HG02798 (cell line): Measurements from ENCODE around the gene ABCC6.
"Not testable (repeated sequence)": the region's sequence is repeated elsewhere in the genome, so short reads cannot be mapped to it uniquely, and the experiment has no call there.

ENCODE experiments used
- ATAC-seq: cut with Tn5 transposase; IDR thresholded peaks from one replicate; pipeline ENCODE4 v1.9.1; 2021; ENCODE audit warnings: mild to moderate bottlenecking; ENCODE audit not compliant: unreplicated experiment, poor library complexity

ABCC6 gene

DNA sequence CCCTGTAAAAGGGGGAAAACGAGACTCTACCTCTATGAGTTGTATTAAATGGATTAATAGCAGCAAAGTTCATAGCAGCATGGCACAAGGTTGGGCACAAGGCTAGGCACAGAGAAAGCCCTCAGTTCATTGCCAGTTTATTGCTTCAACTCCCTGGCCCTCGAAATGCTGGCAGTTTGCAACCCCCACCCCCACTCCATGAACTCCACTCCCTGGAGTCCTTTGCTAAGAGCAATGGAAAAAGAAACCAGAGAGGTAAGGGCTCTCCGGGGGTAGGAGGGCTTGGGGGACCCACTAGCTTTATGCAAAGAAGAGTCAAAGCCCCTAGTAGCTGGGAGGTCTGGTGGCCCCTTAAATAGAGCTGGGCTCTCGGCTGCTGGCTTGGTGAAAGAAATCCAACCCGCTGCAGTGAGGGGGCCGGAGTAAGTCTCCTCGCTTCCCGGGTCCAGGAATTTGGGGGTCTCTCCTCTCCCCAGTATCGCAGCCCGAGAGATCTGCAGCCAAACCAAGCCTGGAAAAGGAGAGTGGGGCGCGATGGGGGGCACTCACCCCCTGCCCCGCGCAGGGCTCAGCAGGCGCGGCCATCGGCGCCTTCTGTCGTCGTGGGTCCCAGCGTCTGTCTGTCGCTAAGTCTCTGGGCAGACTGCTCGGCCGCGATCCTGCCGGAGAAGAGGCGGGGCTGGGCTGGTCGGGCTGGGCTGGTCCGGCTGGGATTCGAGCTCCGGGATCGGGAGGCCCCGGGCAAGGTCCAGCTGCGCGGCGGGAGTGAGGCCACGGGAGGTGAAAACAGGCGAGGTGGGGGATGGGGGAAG is at the start of gene ABCC6:
Gene ABCC6, minus strand, starts transcription at position 645 of the 812 bp plus-strand sequence. Its CDS starts 60 bp downstream, at position 585.
- not testable (repeated sequence) for ATAC-seq

DNA sequence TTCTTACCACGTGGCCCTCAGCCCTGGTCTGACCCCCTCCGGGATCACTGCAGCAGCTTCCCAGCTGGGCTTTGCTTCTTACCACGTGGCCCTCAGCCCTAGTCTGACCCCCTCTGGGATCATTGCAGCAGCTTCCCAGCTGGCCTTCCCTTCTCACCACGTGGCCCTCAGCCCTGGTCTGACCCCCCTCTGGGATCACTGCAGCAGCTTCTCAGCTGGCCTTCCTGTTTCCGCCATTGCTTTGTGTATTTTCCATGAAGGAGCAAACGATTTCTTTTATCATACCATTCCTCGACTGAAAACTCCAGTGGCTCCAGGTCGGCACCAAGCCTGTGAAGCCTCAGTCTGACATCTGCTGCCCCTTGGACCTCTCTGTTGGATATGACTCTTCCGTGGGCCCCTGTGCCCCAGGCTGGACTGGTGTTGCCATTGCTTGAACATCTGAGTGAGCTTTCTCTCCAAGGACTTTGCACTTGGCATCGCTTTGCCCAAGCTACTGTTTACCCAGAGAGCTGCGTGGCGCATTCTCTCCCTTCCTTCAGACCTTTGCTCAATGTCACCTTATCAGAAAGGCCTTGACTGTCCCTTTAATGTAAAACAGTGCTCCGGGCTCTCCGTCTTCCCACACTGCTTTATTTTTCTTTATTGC is 49.4 kb upstream of the ABCC6 start:
- ATAC-seq: not testable (repeated sequence)

DNA sequence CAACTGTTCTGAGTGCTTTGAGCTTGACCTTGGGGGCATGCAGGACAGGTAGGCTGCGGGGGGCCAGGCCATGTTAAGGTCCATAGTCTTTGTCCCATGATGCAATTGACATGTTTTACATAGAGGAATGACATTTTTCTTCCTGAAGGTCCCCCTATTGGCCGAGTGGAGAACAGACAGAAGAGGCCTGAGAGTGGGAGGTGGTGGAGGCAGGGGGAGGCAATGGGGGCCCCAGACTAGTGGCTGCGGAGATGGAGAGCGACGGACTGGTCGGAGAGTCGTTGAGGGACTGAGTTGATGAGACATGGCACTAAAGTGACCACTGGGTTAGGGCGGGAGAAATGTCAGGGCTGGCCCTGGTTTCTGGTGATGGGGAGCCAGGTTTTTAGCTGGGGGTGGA is 48.4 kb upstream of the ABCC6 start:
- ATAC-seq: not testable (repeated sequence)

DNA sequence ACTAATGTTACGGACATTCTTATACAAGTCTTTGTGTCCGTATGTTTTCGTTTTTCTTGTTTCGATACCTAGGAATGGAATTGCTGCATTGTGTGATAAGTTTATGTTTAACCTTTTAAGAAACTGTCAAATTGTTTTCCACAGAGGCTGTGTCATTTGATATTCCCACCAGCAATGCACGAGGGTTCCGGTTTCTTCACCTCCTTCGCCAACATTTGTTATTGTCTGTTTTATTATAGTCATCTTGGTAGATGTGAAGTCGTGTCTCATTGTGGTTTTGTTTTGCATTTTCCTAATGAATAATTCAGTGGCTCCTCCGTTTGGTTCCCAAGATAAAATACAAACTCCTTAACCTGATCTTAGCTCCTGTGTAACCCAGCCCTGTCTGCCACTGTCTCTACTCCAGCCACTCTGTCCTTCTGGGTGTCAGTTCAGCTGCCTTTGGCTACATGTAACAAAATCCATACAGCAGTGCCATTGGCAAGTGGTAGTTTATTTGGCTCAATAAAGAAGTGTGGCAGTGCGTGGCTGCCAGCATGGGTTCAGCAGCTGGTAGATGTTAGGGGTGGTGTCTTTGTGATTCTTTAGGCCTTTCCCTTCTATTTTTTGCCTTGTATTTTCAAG is 45.0 kb upstream of the ABCC6 start:
- ATAC-seq: not testable (repeated sequence)

DNA sequence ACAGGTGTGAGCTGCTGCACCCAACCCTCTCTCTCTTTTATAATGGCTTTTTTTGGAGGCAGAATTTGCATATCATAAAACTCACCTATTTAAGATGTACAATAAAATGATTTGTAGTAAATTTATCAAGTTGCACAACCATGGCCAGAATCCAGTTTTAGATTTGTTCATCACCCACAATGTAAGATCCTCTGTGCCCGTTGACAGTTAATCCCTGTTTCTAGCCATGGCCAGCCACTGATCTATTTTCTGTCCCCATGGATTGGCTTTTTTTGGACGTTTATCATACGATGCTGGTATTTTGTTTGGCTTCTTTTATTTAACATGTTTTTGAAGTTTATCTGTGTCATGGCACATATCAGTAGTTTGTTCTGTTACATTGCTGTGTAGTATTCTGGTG is 44.4 kb upstream of the ABCC6 start:
- ATAC-seq: not testable (repeated sequence)

DNA sequence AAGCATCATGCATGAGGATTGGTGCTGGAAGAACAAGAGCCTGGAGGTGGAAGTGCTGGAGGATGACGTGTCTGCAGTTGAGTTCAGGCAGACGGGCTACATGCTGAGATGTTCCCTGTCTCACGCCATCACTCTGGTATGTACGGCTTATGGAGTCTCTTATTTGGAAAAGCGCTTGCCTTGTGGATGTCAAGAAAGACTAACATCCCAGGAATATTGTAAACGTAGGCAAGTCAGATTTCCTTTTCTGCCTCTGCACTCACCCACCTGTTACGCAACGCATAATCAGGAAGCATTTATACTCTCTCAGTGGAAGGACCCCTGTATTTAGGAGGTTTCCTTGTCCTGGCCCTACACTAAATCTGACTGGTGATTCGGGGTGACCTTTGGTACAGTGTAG is 41.8 kb upstream of the ABCC6 start:
- not testable (repeated sequence) for ATAC-seq

DNA sequence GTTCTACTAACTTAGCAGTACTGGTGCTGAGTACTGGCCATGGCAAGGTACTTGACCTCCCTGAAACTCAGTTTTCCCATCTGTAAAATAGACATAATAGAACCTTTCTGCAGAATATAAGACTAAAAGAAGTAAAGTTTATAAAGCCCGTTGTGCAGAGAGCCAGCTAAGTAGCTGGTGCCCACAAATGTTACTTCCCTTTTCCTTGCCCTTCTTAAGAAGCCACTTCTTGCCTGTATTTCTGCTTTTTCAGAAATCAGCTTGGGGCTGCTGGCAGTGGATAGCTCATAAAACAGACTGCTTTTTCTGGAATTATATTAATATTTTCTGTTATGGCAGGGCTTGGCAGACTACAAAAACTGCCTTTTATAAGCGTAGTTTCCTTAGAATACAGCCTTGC is 40.7 kb upstream of the ABCC6 start:
- not testable (repeated sequence) for ATAC-seq

DNA sequence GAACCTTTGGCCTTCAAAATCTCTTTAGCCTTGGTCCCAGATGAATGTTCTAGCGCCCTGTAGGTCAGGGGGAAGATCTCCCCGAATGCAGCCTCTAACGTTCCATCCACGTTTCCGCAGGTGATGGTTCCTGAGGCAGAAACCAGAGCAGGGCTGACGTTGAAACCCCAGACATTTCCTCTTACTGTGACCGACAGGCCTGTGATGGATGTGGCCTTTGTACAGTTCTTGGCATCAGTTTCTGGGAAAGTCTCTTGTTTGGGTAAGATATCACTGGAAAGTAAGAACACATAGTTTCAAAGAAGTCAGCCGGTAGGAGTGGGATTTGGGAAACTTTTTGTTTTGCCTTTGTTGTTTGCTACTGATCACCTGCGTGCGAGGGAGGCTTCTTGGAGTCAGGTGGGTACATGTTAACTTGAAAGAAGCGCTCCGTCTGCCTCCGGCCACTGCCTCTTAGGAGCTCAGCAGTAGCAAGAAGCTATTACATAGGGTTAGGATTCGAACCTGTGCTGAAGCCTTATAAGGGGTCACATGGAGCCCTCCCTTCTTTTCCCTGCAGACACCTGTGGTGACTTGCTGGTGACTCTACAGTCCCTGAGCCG is 39.8 kb upstream of the ABCC6 start:
- not testable (repeated sequence) for ATAC-seq

DNA sequence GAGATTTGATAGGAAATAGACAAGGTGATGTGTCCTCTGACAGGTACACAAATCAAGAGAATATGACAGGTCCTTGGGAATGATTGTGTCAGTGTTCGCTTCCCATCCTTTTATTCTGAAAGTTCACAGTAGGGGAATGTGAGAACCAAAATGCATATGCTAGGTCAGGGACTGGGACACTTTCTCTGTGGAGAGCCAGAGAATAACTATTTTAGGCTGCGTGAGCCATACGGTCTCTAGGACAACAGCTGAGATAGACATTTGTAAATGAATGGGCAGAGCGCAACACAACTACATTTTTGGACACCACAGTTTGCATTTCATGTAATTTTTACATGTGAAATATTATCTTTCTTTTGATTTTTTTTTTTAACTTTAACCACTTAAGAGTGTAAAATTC is 36.7 kb upstream of the ABCC6 start:
- not testable (repeated sequence) for ATAC-seq

DNA sequence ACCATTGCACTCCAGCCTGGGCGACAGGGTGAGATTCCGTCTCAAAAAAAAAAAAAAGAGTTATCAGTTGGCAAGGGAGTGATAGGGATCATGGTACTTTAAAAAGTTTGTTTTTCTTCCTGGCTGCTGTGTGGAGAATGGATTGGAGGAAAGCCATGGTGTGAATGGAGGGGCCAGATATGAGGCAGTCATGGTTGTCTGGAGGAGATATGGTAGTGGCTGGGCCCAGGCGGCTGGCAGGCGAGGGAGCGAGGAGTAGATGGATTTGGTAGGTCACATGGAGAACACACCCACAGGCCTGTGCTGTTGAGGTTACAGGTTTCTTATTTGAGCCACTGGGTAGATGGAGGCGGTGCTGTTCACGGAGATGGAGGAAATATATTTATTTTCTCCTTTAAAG is 35.5 kb upstream of the ABCC6 start:
- ATAC-seq: not testable (repeated sequence)

DNA sequence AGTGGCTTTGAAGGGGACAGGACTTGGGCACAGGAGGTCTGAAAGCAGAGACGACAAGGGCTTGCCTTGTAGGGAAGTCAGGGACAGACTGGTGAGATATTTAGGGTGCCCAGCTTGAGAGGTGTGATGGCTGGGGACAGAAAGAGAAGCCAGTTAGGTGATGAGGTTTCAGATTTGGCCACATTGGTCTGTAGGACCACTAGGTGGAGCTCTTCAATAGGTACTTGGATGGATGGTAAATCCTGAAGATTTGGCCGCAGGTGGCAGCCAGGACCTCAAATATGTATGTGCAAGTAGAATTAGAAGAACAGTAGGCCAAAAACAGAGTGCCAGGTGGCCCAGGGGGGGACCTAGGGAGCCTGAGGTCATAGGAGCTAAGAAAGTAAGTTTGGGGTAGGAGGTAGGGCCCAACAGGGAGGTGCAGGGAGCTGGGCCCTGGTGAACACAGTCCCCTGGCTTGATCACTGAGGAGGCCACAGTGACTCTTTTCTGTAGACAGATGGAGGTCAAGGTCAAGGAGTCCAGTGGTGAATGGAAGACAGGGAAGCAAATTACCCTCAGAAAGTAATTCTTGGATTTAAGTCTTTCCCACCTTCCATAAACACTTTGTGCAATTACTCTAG is 34.1 kb upstream of the ABCC6 start:
- not testable (repeated sequence) for ATAC-seq

DNA sequence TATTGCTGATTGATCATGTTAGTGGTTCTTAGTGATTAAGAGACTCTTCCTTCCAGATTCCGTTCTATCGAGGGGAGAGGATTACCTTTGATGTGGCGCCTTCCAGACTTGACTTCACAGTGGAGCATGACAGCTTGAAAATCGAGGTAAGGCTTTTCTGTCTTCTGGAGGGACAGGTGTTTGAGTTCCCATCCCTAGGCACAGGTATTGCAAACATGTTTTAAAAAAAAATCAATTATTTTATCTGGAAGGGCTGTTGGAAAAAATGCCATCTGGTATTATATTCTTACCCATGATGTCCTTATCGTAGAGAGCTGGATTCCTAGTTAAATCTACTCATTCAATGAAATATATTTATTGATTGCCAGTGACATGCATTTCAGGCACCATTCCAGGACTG is 29.1 kb upstream of the ABCC6 start:
- ATAC-seq: not testable (repeated sequence)

DNA sequence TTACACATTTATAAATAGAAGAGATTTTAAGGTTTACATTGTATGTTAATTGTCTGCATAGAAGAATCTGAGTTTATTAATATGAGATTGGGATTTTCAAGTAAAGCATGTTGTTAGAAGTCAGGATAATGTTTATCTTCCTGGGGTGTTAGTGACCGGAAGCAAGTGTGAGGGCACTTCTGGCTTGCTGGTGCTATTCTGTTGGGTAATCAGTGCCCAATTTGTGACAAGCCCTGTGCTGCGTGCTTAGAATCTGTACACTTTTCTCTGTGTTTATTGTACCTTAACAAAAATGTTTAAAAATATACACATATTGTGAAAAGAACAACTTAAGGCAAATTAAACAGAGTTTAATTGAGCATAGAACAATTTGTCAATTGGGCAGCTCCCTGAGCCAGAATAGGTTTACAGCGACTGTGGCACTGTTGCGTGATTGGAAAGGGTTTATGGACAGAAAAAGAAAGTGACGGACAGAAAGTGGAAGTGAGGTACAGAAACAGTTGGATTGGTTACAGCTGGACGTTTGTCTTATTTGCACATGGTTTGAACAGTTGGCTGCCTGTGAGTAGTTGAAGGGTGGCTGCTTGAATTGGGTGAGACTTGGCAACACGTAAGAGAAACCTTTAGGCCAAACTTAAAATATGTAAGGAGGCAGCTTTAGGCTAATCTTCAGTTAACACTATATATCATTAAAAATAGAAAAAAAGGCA is 26.5 kb upstream of the ABCC6 start:
- not testable (repeated sequence) for ATAC-seq

DNA sequence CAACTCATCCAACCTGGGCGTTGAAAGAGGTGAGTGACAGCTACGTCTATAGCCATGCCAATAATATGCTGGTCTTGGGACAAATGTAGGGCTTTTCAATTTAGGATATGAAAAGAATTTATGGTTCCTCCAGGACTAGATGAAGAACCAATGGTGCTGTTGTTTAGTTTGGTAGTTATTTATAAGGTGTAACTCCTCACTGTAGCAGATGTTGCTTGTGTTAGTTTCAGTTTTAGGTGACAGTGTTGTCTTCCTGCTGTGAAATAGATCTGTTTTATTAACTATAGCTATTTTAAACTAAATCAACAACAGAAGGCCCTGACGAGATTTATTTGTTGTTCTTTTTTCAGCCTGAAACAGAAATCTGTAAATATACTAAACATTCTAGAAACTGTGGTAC is 24.1 kb upstream of the ABCC6 start:
- ATAC-seq: not testable (repeated sequence)

DNA sequence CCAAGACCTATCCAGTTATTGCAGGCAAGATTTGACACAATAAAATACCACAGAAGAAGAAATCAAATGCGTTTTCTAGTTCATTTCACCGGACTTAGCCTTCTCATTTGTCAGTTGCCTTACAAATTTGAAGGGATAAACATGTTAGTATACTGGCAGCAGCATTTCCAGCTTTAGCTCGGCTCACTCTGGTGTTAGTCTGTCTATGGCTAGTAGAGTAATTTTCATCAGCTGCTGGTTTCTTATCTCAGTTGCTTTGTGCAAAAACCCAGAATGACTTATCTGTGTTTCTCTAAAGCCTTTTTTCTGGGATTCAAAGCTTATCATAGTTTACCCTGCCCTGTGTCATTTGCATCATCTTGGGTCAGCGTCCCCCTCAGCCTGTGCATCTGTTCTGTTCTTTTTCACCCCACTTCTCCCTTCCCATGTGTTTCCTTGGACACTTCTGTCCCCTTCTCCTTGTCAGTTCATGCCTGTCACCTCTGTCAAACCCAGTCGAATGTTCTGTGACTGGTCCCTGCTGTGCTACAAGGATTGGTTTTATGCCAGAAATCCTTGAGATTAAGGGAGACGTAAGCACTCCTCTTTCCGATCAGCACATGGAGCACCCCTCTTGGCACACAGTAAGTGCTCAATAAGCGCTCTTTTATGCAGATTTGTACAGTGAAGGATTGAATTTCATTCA is 23.4 kb upstream of the ABCC6 start:
- ATAC-seq: not testable (repeated sequence)

DNA sequence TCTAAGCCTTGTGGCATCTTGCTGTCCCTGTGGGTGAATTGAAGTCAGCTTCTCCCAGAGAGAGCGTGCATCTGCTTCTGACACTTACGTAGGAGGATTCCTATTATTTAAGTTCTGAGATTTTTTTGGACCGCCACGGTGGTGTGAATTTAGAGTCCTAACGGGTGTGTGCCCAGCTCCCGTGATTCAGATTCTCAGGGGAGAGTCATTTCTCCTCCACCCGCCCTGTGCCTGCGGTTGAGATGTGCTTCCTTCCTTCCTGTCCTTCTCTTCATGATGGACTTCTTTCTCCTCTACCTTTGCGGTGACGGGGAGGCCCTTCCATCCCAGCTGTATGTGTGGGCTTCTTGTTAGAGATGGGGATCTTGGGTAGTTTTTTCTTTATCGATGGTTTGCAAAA is 20.6 kb upstream of the ABCC6 start:
- ATAC-seq: not testable (repeated sequence)

DNA sequence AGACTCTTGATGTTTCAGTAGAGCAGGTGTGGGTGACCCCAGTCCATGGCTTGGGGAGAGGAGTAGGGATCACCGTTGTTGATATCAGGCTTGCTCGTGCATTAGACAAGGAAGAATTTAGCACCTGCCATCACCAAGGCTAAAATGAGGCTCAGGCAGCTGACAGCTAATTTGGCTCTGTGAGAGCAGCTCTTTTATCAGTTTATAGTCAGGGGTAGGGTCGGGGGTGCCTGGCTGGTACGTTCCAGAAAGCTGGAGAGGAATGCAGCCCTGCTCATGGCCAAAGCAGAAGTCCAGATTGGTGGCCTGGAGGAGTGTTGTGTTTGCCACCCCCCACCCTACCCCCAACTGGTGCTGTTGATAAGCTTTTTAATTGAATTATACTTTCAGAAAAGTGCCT is 17.4 kb upstream of the ABCC6 start:
- ATAC-seq: not testable (repeated sequence)

DNA sequence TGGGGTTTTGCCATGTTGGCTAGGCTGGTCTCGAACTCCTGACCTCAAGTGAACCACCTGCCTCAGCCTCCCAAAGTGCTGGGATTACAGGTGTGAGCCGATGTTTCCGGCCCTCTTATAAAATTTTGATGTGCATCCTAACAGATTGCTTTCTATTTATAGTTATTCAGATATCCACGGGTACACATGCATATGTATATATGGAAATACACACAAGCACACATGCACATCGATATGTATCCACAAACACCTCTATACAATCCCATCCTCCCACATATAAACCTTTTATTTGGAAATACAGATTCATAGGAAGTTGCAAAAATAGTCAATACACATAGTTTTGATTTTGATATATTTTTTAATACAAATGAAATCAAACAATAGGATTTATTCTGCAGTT is 14.4 kb upstream of the ABCC6 start:
- ATAC-seq: not testable (repeated sequence)

DNA sequence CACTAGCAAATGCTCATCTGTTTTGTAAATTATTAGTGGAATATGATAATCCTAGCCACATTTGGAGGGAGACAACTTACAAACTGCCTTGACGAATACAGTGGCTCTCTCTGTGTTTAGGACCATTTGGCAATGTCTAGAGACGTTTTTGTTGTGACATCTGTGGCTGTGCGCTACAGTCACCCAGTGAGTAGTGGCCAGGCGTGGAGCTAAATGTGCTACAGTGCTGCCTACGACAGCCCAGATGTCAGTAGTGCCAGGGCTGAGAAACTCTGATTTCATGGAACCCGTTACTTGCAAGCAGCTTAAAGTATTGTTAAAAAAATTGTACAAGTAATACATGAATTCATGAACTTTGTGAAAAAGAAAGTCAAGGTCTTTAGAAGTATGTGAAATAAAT is 13.8 kb upstream of the ABCC6 start:
- ATAC-seq: not testable (repeated sequence)
